ENCODE results near the gene PNPLA1.

The PNPLA1 gene

DNA sequence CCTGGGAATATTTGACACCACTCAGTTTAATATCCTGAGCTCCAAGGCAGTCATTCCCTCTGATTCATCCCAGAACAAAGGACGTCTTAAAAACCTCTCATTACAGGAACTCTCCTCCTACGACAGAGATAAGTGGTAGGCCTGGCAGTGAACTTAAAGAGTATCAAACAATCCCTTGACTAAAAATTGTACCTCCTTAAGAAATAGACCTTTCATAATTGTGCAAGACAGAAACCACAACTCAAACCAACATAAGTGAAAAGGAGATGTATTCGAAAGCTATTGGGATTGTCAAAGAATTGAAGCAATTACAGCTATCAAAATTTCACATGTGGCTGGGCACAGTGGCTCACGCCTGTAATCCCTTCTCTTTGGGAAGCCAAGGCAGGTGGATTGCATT, 86.0 kb downstream of the PNPLA1 start:
- Histone ChIP-seq H3K9ac (ENCODE audit: low read length) (no peak overlapping the region), H2BK120ac (ENCODE audit: low read depth, low read length) (no peak overlapping the region), H3K27ac (ENCODE audit: low read depth, low read length) (no peak overlapping the region), H2BK15ac (replicated peaks; ENCODE audit: low read depth) (no peak overlapping the region), H4K5ac (ENCODE audit: low read length) (no peak overlapping the region), H3K4me1 (ENCODE audit: control insufficient read depth, low read depth, low read length) (no peaks in the 10 kb centered on the region), H2AK5ac (ENCODE audit: low read length) (no peak overlapping the region), H3K18ac (ENCODE audit: low read length) (no peak overlapping the region), H3K79me2 (ENCODE audit: control insufficient read depth, insufficient read depth, low read length) (no peaks in the 10 kb centered on the region), H4K8ac (ENCODE audit: low read depth, low read length) (no peak overlapping the region), H3K79me1 (ENCODE audit: low read length) (no peaks in the 10 kb centered on the region), H3K36me3 (ENCODE audit: control insufficient read depth, insufficient read depth, low read length) (no peaks in the 10 kb centered on the region), H3K4me3 (ENCODE audit: low read length) (no peak overlapping the region), H3K4ac (ENCODE audit: low read depth, low read length) (no peak overlapping the region), H3K4me2 (ENCODE audit: low read length) (no peak overlapping the region), H3K27me3 (ENCODE audit: insufficient read depth, low read length, poor library complexity) (no peaks in the 10 kb centered on the region), H3K23ac (ENCODE audit: low read length) (no peak overlapping the region), H3K56ac (ENCODE audit: low read length) (no peak overlapping the region), H2BK5ac (ENCODE audit: low read length) (no peak overlapping the region)
- no peak for DNase-seq
- no CpG with 5 or more reads among the region's 4 CpGs for WGBS (ENCODE audit: extremely low coverage, insufficient coverage, low lambda C conversion rate)

DNA sequence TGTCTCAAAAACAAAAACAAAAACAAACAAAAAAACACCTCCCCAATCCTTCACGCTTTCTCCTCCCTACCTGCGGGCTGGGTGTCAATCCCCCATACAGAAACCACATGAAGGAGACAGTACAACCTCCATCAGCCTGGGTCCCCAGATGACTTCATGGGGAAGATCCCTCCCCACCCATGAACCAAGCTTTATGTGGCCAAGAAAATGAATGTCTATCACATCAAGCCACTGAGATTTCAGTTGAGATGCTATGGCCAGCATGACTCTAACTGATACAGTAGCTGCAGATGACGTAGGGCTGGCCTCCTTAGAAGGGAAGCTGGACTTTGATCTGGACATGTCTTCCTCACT, 88.0 kb downstream of the PNPLA1 start:
- no peak overlapping the region for H2AK5ac ChIP-seq (ENCODE audit: low read length)
- DNase-seq, result no peak
- WGBS (ENCODE audit: extremely low coverage, insufficient coverage, low lambda C conversion rate), result no CpG with 5 or more reads among the region's 3 CpGs
- H2BK5ac ChIP-seq (ENCODE audit: low read length), result no peak overlapping the region
- no peak overlapping the region for H3K9ac ChIP-seq (ENCODE audit: low read length)
- H3K23ac ChIP-seq (ENCODE audit: low read length), result no peak overlapping the region
- no peaks in the 10 kb centered on the region for H3K4me1 ChIP-seq (ENCODE audit: control insufficient read depth, low read depth, low read length)
- H3K27ac ChIP-seq (ENCODE audit: low read depth, low read length), result no peak overlapping the region
- H4K5ac ChIP-seq (ENCODE audit: low read length), result no peak overlapping the region
- H3K36me3 ChIP-seq (ENCODE audit: control insufficient read depth, insufficient read depth, low read length), result no peaks in the 10 kb centered on the region
- H4K8ac ChIP-seq (ENCODE audit: low read depth, low read length), result no peak overlapping the region
- H3K4me2 ChIP-seq (ENCODE audit: low read length), result no peak overlapping the region
- H3K79me2 ChIP-seq (ENCODE audit: control insufficient read depth, insufficient read depth, low read length), result no peaks in the 10 kb centered on the region
- no peak overlapping the region for H3K4me3 ChIP-seq (ENCODE audit: low read length)
- H2BK15ac ChIP-seq (replicated peaks; ENCODE audit: low read depth), result no peak overlapping the region
- no peak overlapping the region for H3K4ac ChIP-seq (ENCODE audit: low read depth, low read length)
- no peaks in the 10 kb centered on the region for H3K27me3 ChIP-seq (ENCODE audit: insufficient read depth, low read length, poor library complexity)
- no peak overlapping the region for H3K56ac ChIP-seq (ENCODE audit: low read length)
- H3K18ac ChIP-seq (ENCODE audit: low read length), result no peak overlapping the region
- H3K79me1 ChIP-seq (ENCODE audit: low read length), result no peaks in the 10 kb centered on the region
- no peak overlapping the region for H2BK120ac ChIP-seq (ENCODE audit: low read depth, low read length)

Data from mesendoderm (in vitro differentiated cells).